Activated CD4-positive, alpha-beta T cell treated with anti-CD3 and anti-CD28 coated beads for 1 hour (primary cell): Measurements from ENCODE around the gene ITCH.

Experiments used
- DNase-seq: peaks from one replicate; pipeline ENCODE4 v3.0.0-alpha.2; 2020

The ITCH gene

GRCh38 chr20:34535857-34536256 is 172.8 kb downstream of the ITCH start:
- no peak for DNase-seq

GRCh38 chr20:34536798-34537394 is 173.8 kb downstream of the ITCH start:
- DNase-seq: peak; percentile 27

- DNase-seq: no peak
Measured at GRCh38 chr20:34537651-34538050, 174.6 kb downstream of the ITCH start.

DNA sequence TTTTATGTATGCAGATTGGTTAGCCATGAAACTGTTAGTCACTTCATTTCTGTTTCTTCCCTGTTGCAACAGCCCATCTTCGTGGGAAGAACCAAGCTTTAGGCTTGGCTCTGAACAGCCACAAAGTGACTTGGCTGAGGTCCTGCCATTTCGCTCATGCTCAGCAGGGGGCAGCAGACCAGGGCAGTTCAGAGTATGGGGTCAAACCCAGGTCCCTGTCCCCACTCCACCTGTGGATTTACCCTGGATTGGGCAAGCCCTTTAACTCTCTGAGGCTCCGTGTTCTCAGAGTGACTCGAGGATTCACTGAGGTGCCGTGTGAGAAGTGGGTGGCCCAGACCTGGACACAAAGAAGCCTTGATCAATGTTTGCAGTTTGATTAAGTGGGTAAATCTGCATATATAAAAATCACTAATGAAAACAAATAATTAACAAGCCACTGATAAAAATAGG is 175.6 kb downstream of the ITCH start:
- peak; percentile 28 for DNase-seq

GRCh38 chr20:34539756-34540155 is 176.7 kb downstream of the ITCH start:
- DNase-seq: no peak

DNA sequence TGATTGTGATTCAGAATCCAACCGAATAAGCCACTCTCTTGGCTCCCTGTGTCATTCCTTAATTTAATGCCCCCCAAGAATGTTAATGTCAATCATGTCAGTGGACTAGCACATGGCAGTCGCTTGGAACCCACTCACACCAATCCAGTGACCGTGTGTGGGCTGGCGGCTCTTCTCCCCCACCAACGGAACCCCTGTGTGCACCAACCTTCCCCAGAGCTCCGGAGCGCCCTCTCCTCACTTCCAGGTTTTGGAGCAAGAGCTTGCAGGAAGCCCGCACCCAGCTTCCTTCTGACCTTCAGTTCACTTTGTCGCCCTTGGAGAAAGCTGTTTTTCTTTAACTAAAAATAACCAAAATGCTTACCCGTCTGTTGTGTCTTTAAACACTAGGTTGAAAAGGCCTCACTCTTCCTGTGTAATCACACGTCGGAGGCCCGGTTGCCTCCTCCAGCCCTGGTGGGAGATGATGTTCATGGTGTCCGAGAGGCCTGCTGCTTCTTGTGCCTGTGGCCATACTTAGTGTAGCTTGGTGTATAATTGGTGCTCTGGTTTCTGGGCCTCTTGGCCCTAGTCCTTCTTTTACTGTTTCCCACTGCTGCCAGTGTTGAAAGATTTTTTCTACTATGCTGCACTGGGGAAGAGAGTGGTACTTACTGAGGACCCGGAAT is 177.7 kb downstream of the ITCH start:
- no peak for DNase-seq

GRCh38 chr20:34541264-34541901 is 178.3 kb downstream of the ITCH start:
- DNase-seq: no peak

DNA sequence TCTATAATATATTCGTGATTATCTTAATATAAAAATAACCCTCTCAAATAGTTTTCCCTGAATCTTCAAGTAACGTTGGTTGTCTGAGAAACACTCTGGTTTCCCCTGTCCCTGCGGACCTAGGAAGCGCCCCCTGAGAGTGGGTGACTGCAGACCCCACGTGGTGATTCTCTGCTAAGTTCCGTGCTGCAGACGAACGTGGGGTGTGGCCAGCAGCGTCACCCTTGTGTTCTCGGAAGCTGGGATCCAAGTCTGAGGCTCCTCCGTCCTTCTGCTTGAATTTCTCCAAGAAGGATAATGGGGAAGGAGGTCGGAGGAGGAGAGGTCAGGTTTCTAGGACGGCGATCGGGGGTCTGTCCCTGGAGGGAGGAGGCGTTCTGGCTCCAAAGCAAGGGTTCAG is 178.8 kb downstream of the ITCH start:
- DNase-seq: no peak

DNA sequence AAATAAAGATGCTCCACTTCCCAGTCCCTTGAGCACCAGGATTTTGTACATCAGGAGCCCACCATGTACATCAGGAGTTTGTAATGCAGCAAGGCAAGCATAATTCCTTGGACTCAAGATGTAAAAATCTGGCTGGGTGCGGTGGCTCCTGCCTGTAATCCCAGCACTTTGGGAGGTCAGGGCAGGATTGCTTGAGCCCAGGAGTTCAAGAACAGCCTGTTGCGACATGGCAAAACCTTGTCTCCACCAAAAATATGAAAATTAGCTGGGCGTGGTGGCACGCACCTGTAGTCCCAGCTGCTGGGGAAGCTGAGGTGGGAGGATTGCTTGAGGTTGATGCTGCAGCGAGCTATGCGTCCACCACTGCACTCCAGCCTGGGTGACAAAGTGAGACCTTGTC is 179.4 kb downstream of the ITCH start:
- no peak for DNase-seq

DNA sequence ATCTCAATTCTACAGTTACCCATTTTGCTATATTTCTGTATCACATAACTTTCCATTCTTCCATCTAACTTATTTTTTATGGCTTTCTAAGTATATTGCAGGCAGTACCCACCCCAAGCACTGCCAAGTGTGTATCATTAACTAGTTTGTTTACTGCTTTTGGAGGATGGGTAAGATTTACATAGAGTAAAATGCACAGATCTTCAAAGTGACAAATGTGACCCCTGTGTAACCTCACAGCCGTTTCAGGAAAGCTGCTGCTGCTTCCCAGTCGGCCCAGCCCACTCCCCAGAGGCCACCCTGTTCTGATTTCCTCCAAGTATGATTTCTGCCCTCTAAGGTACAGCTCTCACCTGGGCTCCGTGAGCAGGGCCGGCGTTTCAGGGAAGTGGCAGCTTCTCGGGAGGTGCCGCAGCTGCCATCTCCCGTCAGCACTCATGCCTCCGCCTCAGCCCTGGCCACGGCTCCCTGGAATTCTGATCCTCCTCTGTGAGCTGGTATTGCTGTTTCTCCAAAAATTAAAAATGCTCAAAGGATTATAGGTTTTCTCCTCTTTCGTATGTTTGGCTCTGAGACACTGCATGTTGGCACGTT is 180.5 kb downstream of the ITCH start:
- DNase-seq: no peak

DNA sequence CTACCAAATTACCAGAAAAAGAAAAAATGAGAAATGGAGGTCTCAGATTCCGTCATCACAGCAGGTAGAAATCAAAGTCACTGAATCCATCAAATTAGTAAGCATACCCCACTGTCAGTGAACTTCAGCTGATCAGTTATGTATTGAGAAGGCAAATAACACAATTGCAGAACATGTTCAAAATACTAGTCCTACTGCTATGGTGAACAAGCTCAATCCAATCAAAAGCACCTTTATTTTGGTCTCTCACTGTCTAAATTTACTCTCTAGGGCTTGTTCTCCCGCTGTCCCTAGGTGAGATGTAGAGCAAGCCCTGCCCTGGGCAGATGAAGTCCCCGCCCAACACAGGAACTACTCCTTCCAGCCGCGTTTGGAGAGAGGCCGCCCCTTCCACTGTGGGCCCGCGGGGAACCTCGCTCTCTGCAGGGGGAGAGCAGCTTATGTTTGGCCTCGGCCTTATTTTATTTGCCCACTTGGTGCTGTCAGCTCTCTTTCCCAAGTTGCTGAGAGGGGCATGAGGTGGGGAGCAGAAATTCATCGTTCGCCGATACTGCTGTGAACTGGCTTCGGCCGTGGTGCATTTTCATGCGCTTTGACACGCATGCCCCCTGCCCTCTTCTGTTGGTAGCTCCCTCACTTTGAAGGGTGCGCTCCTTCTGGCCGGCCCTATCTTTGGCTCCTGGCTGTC is 181.2 kb downstream of the ITCH start:
- DNase-seq: no peak

- DNase-seq: no peak
Measured at GRCh38 chr20:34546751-34547181, 183.7 kb downstream of the ITCH start.

- DNase-seq: no peak
Measured at GRCh38 chr20:34547844-34548613, 185.0 kb downstream of the ITCH start.

- DNase-seq: no peak
Measured at GRCh38 chr20:34549291-34549928, 186.3 kb downstream of the ITCH start.

DNA sequence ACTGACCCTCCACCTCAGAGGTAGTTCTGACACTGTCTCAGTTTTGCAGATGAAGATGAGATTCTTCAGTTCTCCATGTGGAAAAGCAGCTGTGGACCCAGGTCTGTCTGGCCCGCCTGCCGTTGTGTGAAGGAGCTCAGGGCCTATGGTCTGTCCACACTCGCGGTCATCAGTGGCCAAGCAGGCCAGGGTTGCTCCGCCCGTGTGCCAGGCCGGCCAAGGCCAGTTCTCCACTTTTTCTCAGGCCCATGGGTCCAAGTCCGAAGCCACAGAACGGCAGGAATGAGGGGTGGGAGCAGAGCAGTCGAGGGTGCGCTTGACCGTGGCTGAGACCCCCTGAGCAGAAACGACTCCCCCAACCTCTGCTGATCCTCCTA is 186.8 kb downstream of the ITCH start:
- no peak for DNase-seq

- no peak for DNase-seq
Measured at GRCh38 chr20:34552569-34552968, 189.5 kb downstream of the ITCH start.

DNA sequence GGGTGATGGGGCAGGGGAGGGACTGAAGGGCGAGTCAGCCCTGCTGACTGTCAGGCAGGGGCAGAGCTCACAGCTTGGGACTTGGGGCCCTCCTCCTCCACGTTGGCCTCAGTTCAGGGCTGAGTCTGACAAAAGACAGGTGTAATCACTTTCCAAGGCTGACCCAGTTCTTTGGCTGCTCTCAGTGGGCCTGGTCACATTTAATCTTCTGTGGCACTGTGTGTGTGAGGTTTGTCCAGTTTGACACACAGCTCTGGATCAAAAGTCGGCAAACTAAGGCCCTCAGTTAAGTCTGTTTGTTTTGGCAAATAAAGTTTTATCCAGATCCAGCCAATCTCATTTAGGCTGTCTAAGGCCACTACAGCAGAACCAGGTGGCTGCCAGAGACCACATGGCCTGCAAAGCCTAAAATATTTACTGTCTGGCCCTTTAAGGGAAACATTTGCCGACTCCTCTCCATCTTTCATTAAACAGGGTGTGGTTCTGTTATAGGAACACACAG is 190.3 kb downstream of the ITCH start:
- DNase-seq: no peak

DNA sequence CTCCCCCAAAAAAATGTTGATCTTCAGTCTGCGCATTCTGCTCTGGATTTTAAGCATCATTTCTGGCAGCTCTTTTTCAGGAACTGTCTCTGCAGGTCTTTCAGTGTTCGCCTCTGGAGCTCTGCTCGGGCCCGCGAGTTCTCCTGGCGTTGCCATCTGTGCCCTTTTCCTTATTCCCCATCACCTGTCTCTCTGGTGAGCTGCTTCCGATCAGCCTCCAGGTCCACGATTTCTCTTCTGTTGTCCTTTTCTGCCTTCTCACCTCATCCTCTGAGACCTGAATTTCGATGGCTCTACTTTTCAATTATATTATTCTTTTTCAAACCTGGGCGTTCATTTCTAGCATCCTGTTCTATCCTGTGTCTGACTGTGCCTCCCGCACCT is 194.9 kb downstream of the ITCH start:
- no peak for DNase-seq

- DNase-seq: peak; percentile 92
Measured at GRCh38 chr20:34558320-34559218, 195.5 kb downstream of the ITCH start, which contains the start of gene MAP1LC3A. MAP1LC3A (plus strand) TSS chr20:34558718; CDS start chr20:34558869, 151 bp downstream.

DNA sequence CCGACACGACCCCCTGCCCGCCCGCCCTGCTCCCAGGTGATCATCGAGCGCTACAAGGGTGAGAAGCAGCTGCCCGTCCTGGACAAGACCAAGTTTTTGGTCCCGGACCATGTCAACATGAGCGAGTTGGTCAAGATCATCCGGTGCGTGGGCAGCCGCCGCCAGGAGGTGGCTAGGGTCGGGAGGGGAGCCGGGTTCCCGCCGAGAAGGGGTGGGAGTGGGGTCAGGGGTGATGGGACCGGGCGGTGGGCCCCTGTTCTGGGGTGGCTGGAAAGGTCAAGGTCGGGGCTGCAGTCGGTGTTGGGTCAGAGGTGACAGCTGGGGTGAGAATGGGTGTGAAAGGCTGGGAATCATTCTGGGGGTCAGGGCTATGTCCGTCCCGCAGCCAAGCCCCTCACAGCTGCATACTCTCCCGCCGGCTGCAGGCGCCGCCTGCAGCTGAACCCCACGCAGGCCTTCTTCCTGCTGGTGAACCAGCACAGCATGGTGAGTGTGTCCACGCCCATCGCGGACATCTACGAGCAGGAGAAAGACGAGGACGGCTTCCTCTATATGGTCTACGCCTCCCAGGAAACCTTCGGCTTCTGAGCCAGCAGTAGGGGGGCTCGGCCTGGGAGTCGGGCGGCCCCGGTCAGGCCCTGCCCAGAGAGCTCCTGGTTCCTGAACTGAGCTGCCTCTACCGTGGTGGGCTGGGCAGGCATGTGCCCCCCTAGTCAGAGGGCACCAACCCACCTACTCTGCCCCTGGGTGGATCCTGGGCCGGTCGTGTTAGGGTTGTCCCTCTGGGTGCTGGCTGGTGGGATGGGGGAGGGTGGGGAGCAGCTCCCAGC is 196.5 kb downstream of the ITCH start:
- DNase-seq: no peak
